ENCODE data around the gene CADM1. TPM values are rescaled to one million over a fixed set of nuclear protein-coding genes. Genes with fewer than 3 reads are reported as not detected.
A peak's percentile ranks its signal among the peaks of the same experiment; 100 is the strongest.

Gene CADM1
- total RNA-seq (2014; rRNA removed; shearing (Covaris generic)) = 6.7 and 14.6 TPM in 2 replicates

GRCh38 chr11:115504276-115505158 lies at the start of gene CADM1:
Gene CADM1 (minus strand): TSS chr11:115504415.
- peak; percentile 83 for DNase-seq (ENCODE audit: low spot score)

- no peak for DNase-seq (ENCODE audit: low spot score)
These were observed 48.7 kb upstream of the CADM1 start for GRCh38 chr11:115552773-115553438.

- no peak for DNase-seq (ENCODE audit: low spot score)
These were observed 48.0 kb upstream of the CADM1 start for GRCh38 chr11:115552151-115552772.

- no peak for DNase-seq (ENCODE audit: low spot score)
These were observed 46.3 kb upstream of the CADM1 start for GRCh38 chr11:115550291-115551059.

GRCh38 chr11:115548878-115549528 lies 44.8 kb upstream of the CADM1 start:
- DNase-seq (ENCODE audit: low spot score) = no peak

GRCh38 chr11:115545581-115546210 lies 41.5 kb upstream of the CADM1 start:
- no peak for DNase-seq (ENCODE audit: low spot score)

GRCh38 chr11:115544422-115544948 lies 40.3 kb upstream of the CADM1 start:
- DNase-seq (ENCODE audit: low spot score) = no peak

- no peak for DNase-seq (ENCODE audit: low spot score)
These were observed 37.3 kb upstream of the CADM1 start for GRCh38 chr11:115541518-115541917.

GRCh38 chr11:115539844-115540243 lies 35.6 kb upstream of the CADM1 start:
- no peak for DNase-seq (ENCODE audit: low spot score)

- no peak for DNase-seq (ENCODE audit: low spot score)
These were observed 31.6 kb upstream of the CADM1 start for GRCh38 chr11:115535781-115536180.

- DNase-seq (ENCODE audit: low spot score) = no peak
These were observed 26.5 kb upstream of the CADM1 start for GRCh38 chr11:115530752-115531151.

- DNase-seq (ENCODE audit: low spot score) = no peak
These were observed 24.0 kb upstream of the CADM1 start for GRCh38 chr11:115528225-115528624.

GRCh38 chr11:115527534-115528125 lies 23.4 kb upstream of the CADM1 start:
- DNase-seq (ENCODE audit: low spot score) = no peak

- no peak for DNase-seq (ENCODE audit: low spot score)
These were observed 21.4 kb upstream of the CADM1 start for GRCh38 chr11:115525531-115526006.

- no peak for DNase-seq (ENCODE audit: low spot score)
These were observed 20.4 kb upstream of the CADM1 start for GRCh38 chr11:115524572-115524971.

- no peak for DNase-seq (ENCODE audit: low spot score)
These were observed 19.6 kb upstream of the CADM1 start for GRCh38 chr11:115523727-115524399.

- DNase-seq (ENCODE audit: low spot score) = no peak
These were observed 18.1 kb upstream of the CADM1 start for GRCh38 chr11:115522302-115522701.

- DNase-seq (ENCODE audit: low spot score) = no peak
These were observed 17.6 kb upstream of the CADM1 start for GRCh38 chr11:115521825-115522224.

- no peak for DNase-seq (ENCODE audit: low spot score)
These were observed 14.9 kb upstream of the CADM1 start for GRCh38 chr11:115518983-115519628.

All from A172 (cell line).